Measurements from ENCODE around the gene WWC2. TPM values are rescaled to one million over a fixed set of nuclear protein-coding genes. Genes with fewer than 3 reads are reported as not detected.

Gene WWC2
- total RNA-seq, 1 donor from 2014 or later = 24.6 TPM

GRCh38 chr4:183096276-183096965 lies 2.6 kb upstream of the WWC2 start:
- no peak overlapping the region for H3K27ac Mint-ChIP-seq (ENCODE audit: unreplicated experiment)
- no peaks in the 10 kb centered on the region for H3K9me3 Mint-ChIP-seq
- DNase-seq (ENCODE audit: low read depth, low spot score) = no peak
- TF ChIP-seq CTCF (conservative IDR thresholded peaks at IDR 0.05) = no peak
- H3K4me1 Mint-ChIP-seq = peaks cover 28% of the 10 kb centered on the region
- H3K27me3 Mint-ChIP-seq (ENCODE audit: low read depth) = peaks cover 33% of the 10 kb centered on the region
- H3K36me3 Mint-ChIP-seq (ENCODE audit: low read depth) = no peaks in the 10 kb centered on the region
- H3K4me3 Mint-ChIP-seq = peak overlapping the region; percentile 88

GRCh38 chr4:183097231-183098018 lies 1.6 kb upstream of the WWC2 start:
- DNase-seq (ENCODE audit: low read depth, low spot score) = no peak
- no peak overlapping the region for H3K27ac Mint-ChIP-seq (ENCODE audit: unreplicated experiment)

GRCh38 chr4:183098019-183098722 lies 886 bp upstream of the WWC2 start:
- Mint-ChIP-seq H3K27me3 (ENCODE audit: low read depth) (peaks cover 33% of the 10 kb centered on the region), H3K4me1 (peaks cover 34% of the 10 kb centered on the region), H3K36me3 (ENCODE audit: low read depth) (no peaks in the 10 kb centered on the region), H3K4me3 (peak overlapping the region; percentile 88), H3K27ac (ENCODE audit: unreplicated experiment) (no peak overlapping the region), H3K9me3 (no peaks in the 10 kb centered on the region)
- TF ChIP-seq CTCF (conservative IDR thresholded peaks at IDR 0.05) = no peak
- DNase-seq (ENCODE audit: low read depth, low spot score) = peak; percentile 20

More at GRCh38 chr4:183097231-183098018, 1.6 kb upstream of the WWC2 start:
- Mint-ChIP-seq H3K36me3 (ENCODE audit: low read depth) (no peaks in the 10 kb centered on the region), H3K27me3 (ENCODE audit: low read depth) (peaks cover 33% of the 10 kb centered on the region), H3K4me3 (peak overlapping the region; percentile 88), H3K4me1 (peaks cover 34% of the 10 kb centered on the region), H3K9me3 (no peaks in the 10 kb centered on the region)
- TF ChIP-seq CTCF (conservative IDR thresholded peaks at IDR 0.05) = no peak

- peak; percentile 30 for DNase-seq (ENCODE audit: low read depth, low spot score)
- peak overlapping the region; percentile 88 for H3K4me3 Mint-ChIP-seq
- H3K9me3 Mint-ChIP-seq = no peaks in the 10 kb centered on the region
- peaks cover 33% of the 10 kb centered on the region for H3K4me1 Mint-ChIP-seq
- H3K36me3 Mint-ChIP-seq (ENCODE audit: low read depth) = no peaks in the 10 kb centered on the region
- peak overlapping the region; percentile 57 for H3K27ac Mint-ChIP-seq (ENCODE audit: unreplicated experiment)
- TF ChIP-seq CTCF (conservative IDR thresholded peaks at IDR 0.05) = no peak
- peaks cover 32% of the 10 kb centered on the region for H3K27me3 Mint-ChIP-seq (ENCODE audit: low read depth)
Measured at GRCh38 chr4:183099537-183100297, 660 bp downstream of the WWC2 start.

GRCh38 chr4:183100298-183100599 lies 1.2 kb downstream of the WWC2 start:
- no peaks in the 10 kb centered on the region for H3K36me3 Mint-ChIP-seq (ENCODE audit: low read depth)

More at GRCh38 chr4:183100298-183100599, 1.2 kb downstream of the WWC2 start:
- Mint-ChIP-seq H3K4me1 (peaks cover 28% of the 10 kb centered on the region), H3K27ac (ENCODE audit: unreplicated experiment) (peak overlapping the region; percentile 57), H3K9me3 (no peaks in the 10 kb centered on the region), H3K4me3 (peak overlapping the region; percentile 88), H3K27me3 (ENCODE audit: low read depth) (peaks cover 27% of the 10 kb centered on the region)
- no peak for DNase-seq (ENCODE audit: low read depth, low spot score)
- no peak for TF ChIP-seq CTCF (conservative IDR thresholded peaks at IDR 0.05)

All from neural crest cell (in vitro differentiated cells).